WTC11 (cell line): ENCODE measurements around the gene PLEKHH3.

ENCODE experiments used
- AR ChIP-seq: fragments of 250-450 bp; sonication (Bioruptor Pico); IDR thresholded peaks from 2 replicates; pipeline ENCODE4 v1.9.0; 2021; ENCODE audit warnings: mild to moderate bottlenecking
- ARID4B ChIP-seq: sonication (generic); formaldehyde crosslinking; IDR thresholded peaks from 2 replicates; pipeline ENCODE4 v1.8.0; 2023; ENCODE audit warnings: missing genetic modification reagents, mild to moderate bottlenecking, borderline replicate concordance
- CTCF ChIP-seq: fragments of 200-600 bp; IDR thresholded peaks from 2 replicates; pipeline ENCODE4 v1.8.0; 2022; ENCODE audit warnings: antibody characterized with exemption
- KAT7 ChIP-seq: sonication (generic); formaldehyde crosslinking; IDR thresholded peaks from 2 replicates; pipeline ENCODE4 v1.8.1; 2023; ENCODE audit warnings: missing genetic modification reagents, mild to moderate bottlenecking, borderline replicate concordance
- TF ChIP-seq, protein P1 (sequence below): sonication (generic); formaldehyde crosslinking; IDR thresholded peaks from 2 replicates; pipeline ENCODE4 v1.8.0; 2023; ENCODE audit warnings: missing genetic modification reagents

DNA sequence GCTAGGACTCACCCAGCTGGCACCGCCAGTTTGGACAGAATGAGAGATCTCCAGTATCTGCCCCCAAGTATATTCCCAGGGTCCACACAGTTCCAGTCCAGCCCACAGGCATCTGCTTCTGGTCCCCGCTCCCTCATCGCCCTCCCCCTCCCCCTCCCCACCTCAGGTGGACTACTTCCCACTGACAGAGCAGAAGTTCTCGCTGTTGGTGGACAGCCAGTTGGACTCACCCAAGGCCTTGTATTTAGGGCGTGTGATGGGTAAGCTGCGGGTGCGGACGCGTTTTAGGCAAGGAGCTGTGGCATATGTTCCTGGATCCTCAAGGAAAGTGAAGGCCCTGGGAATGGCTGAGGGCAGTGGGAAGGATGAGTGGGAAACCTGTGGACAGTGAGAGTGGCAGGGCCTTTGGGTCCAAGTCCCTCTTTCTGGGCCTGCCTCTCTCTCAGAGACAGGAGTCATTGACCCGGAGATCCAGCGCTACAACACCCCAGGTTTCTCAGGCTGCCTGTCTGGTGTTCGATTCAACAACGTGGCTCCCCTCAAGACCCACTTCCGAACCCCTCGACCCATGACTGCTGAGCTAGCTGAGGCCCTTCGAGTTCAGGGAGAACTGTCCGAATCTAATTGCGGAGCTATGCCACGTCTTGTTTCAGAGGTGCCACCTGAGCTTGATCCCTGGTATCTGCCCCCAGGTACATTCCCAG, 20.5 kb upstream of the PLEKHH3 start:
- TF ChIP-seq CTCF (no peak), ARID4B (CRISPR knock-in tag) (no peak), KAT7 (CRISPR knock-in tag) (no peak), AR (CRISPR knock-in tag) (no peak)
- TF ChIP-seq, protein P1, sequence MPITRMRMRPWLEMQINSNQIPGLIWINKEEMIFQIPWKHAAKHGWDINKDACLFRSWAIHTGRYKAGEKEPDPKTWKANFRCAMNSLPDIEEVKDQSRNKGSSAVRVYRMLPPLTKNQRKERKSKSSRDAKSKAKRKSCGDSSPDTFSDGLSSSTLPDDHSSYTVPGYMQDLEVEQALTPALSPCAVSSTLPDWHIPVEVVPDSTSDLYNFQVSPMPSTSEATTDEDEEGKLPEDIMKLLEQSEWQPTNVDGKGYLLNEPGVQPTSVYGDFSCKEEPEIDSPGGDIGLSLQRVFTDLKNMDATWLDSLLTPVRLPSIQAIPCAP (CRISPR knock-in tag) = no peak
